ENCODE results near the gene LYPD1. TPM values are rescaled to one million over a fixed set of nuclear protein-coding genes. Genes with fewer than 3 reads are reported as not detected.

Gene LYPD1
- total and polyA plus RNA-seq, 10 of the 15 experiments (the other 5 are each of a cell fraction or from before 2014, with no cell fraction given): not detected

GRCh38 chr2:132645176-132645575 is 24.8 kb downstream of the LYPD1 start:
- BruUV-seq (replicated peaks): no TSS peak
- no peak overlapping the region for H3K4me3 ChIP-seq
- H3K9ac ChIP-seq (ENCODE audit: control insufficient read depth, insufficient read depth, low read length): no peak overlapping the region
- RAD21 ChIA-PET (ENCODE audit: unreplicated experiment): no interaction called here
- H3K36me3 ChIP-seq (ENCODE audit: control insufficient read depth in 2 of 2, insufficient read depth in 2 of 2, low read length in 1 of 2): no peaks in the 10 kb centered on the region
- POLR2A ChIA-PET: no interaction called here
- H3K27me3 ChIP-seq (replicated peaks in 1 of 2; ENCODE audit: control insufficient read depth in 2 of 2, insufficient read depth in 2 of 2, low read length in 1 of 2): no peaks in the 10 kb centered on the region
- no peak overlapping the region for H3K4me2 ChIP-seq (ENCODE audit: control insufficient read depth, insufficient read depth)
- ATAC-seq (no peak), FAIRE-seq (no peak), DNase-seq (ENCODE audit: low read depth, low spot score) (no peak)
- no peak overlapping the region for H2AFZ ChIP-seq (ENCODE audit: control insufficient read depth, low read depth, low read length)
- WGBS (ENCODE audit: insufficient coverage, insufficient replicate concordance, low lambda C conversion rate, missing lambda C conversion rate): 71% methylated on average over 35 of the region's 35 CpGs
- in situ Hi-C loops (cut with MboI): no loop called here
- CTCF ChIA-PET: no interaction called here
- SMC1A ChIA-PET (ENCODE audit: uncharacterized antibody, unreplicated experiment): no interaction called here
- no peaks in the 10 kb centered on the region for H3K4me1 ChIP-seq (ENCODE audit: control insufficient read depth, insufficient read depth, low read length)
- no peaks in the 10 kb centered on the region for H3K9me3 ChIP-seq (replicated peaks; ENCODE audit: control insufficient read depth, insufficient read depth, low read length)
- intact Hi-C loops (cut with micrococcal nuclease; ENCODE audit: unreplicated experiment): no loop called here
- H3K27ac ChIP-seq (ENCODE audit: control insufficient read depth, insufficient read depth): no peak overlapping the region
- H3K79me2 ChIP-seq (ENCODE audit: control insufficient read depth, insufficient read depth, low read length): no peaks in the 10 kb centered on the region
- TF ChIP-seq NKRF (conservative IDR thresholded peaks at IDR 0.05) (no peak), YBX1 (IDR thresholded peaks at IDR 0.05) (no peak), ATF3 (IDR thresholded peaks at IDR 0.05; ENCODE audit: borderline replicate concordance, extremely low read depth, low read depth, low read length) (no peak), IKZF2 (IDR thresholded peaks at IDR 0.05) (no peak), CHD4 (IDR thresholded peaks at IDR 0.05) (no peak), RB1 (IDR thresholded peaks at IDR 0.05; ENCODE audit: borderline replicate concordance) (no peak), DPF2 (IDR thresholded peaks at IDR 0.05) (no peak), KAT2A (conservative IDR thresholded peaks at IDR 0.05; ENCODE audit: control insufficient read depth, low read depth, low read length) (no peak), IRF5 (IDR thresholded peaks at IDR 0.05; ENCODE audit: borderline replicate concordance) (no peak), HDGF (IDR thresholded peaks at IDR 0.05) (no peak), ZNF622 (IDR thresholded peaks at IDR 0.05) (no peak), POU2F2 (IDR thresholded peaks at IDR 0.05; ENCODE audit: borderline replicate concordance, low read depth, low read length) (no peak), POLR2AphosphoS5 (IDR thresholded peaks at IDR 0.05; ENCODE audit: low read length) (no peak), RAD51 (IDR thresholded peaks at IDR 0.05) (no peak), SIN3A (IDR thresholded peaks at IDR 0.05; ENCODE audit: low read depth, low read length) (no peak), CREB1 (IDR thresholded peaks at IDR 0.05; ENCODE audit: low read depth) (no peak), MAX (IDR thresholded peaks at IDR 0.05; ENCODE audit: low read depth, low read length) (no peak), EP300 (IDR thresholded peaks at IDR 0.05; ENCODE audit: borderline replicate concordance in 1 of 2, control insufficient read depth in 1 of 2, low read depth in 2 of 2, low read length in 2 of 2) (no peak), NRF1 (conservative IDR thresholded peaks at IDR 0.05; ENCODE audit: low read depth, low read length) (no peak)
- no peaks in the 10 kb centered on the region for H4K20me1 ChIP-seq (ENCODE audit: control insufficient read depth, insufficient read depth)
